GM21390 (cell line): ENCODE data around the gene MIPOL1.
"Not testable (repeated sequence)": the region's sequence is repeated elsewhere in the genome, so short reads cannot be mapped to it uniquely, and the experiment has no call there.

Experiments used
- ATAC-seq: cut with Tn5 transposase; IDR thresholded peaks from one replicate; pipeline ENCODE4 v1.9.1; 2021; ENCODE audit not compliant: unreplicated experiment

Gene MIPOL1

GRCh38 chr14:37526994-37527393 lies 329.3 kb downstream of the MIPOL1 start:
- no peak for ATAC-seq

GRCh38 chr14:37539992-37540391 lies 342.3 kb downstream of the MIPOL1 start:
- ATAC-seq: no peak

GRCh38 chr14:37544407-37544806 lies 346.7 kb downstream of the MIPOL1 start:
- no peak for ATAC-seq

GRCh38 chr14:37545174-37545573 lies 347.4 kb downstream of the MIPOL1 start:
- no peak for ATAC-seq

- no peak for ATAC-seq
Observed at GRCh38 chr14:37546621-37547447, 349.1 kb downstream of the MIPOL1 start.

- ATAC-seq: no peak
Observed at GRCh38 chr14:37550511-37550910, 352.8 kb downstream of the MIPOL1 start.

- no peak for ATAC-seq
Observed at GRCh38 chr14:37551119-37551518, 353.4 kb downstream of the MIPOL1 start.

GRCh38 chr14:37553935-37554550 lies 356.3 kb downstream of the MIPOL1 start:
- ATAC-seq: no peak

GRCh38 chr14:37555596-37555995 lies 357.9 kb downstream of the MIPOL1 start:
- ATAC-seq: not testable (repeated sequence)

GRCh38 chr14:37558740-37559139 lies 361.0 kb downstream of the MIPOL1 start:
- ATAC-seq: no peak

GRCh38 chr14:37559386-37559785 lies 361.6 kb downstream of the MIPOL1 start:
- no peak for ATAC-seq

GRCh38 chr14:37563189-37563588 lies 365.5 kb downstream of the MIPOL1 start:
- no peak for ATAC-seq

- ATAC-seq: no peak
Observed at GRCh38 chr14:37565550-37565949, 367.8 kb downstream of the MIPOL1 start.

GRCh38 chr14:37566811-37567371 lies 369.2 kb downstream of the MIPOL1 start:
- no peak for ATAC-seq

GRCh38 chr14:37569729-37570128 lies 372.0 kb downstream of the MIPOL1 start:
- no peak for ATAC-seq

- no peak for ATAC-seq
Observed at GRCh38 chr14:37571391-37571790, 373.7 kb downstream of the MIPOL1 start.

- ATAC-seq: no peak
Observed at GRCh38 chr14:37573356-37573755, 375.6 kb downstream of the MIPOL1 start.

- no peak for ATAC-seq
Observed at GRCh38 chr14:37579274-37579673, 381.5 kb downstream of the MIPOL1 start.

GRCh38 chr14:37580146-37580545 lies 382.4 kb downstream of the MIPOL1 start:
- no peak for ATAC-seq

GRCh38 chr14:37583358-37584210 lies 385.8 kb downstream of the MIPOL1 start:
- ATAC-seq: no peak
